Endothelial cell of umbilical vein (primary cell): ENCODE data around the gene SDHA. TPM values are rescaled to one million over a fixed set of nuclear protein-coding genes. Genes with fewer than 3 reads are reported as not detected.

Experiments used
- BruUV-seq: library from RNA; stranded (reverse); fragments of 400-500 nt; replicated peaks from 2 replicates; lab custom pipeline; 2021; lab: Mats Ljungman, UMichigan
- CTCF ChIA-PET: fragments of 300-600, 350-600 bp; sonication (Branson Sonifier 250); formaldehyde crosslinking; loops from one replicate; lab custom pipeline; 2021; ENCODE audit warnings: antibody characterized with exemption, inconsistent platforms; lab: Charles Lee
- POLR2A ChIA-PET: fragments of 300-600, 350-600 bp; sonication (Branson Sonifier 250); formaldehyde crosslinking; loops from one replicate; lab custom pipeline; 2021; ENCODE audit warnings: antibody characterized with exemption, inconsistent platforms; lab: Charles Lee
- DNase-seq: peaks from one replicate; pipeline ENCODE4 v3.0.0-alpha.2; 2011; ENCODE audit warnings: low read depth, low spot score
- FAIRE-seq: peaks from 2 replicates; lab custom pipeline; 2011; peaks lifted over from hg19 to GRCh38; lab: Jason Lieb, UNC
- H2AFZ ChIP-seq: 2 replicates; pipeline ENCODE4 v1.6.0; 2012; ENCODE audit warnings: low read depth, low read length, control low read depth, inconsistent platforms
- H3K27ac ChIP-seq: 2 replicates; pipeline ENCODE4 v1.5.1; 2011; ENCODE audit warnings: low read depth, mild to moderate bottlenecking, control low read depth, low read length, moderate library complexity; ENCODE audit not compliant: insufficient read depth
- H3K27me3 ChIP-seq, 2 experiments: 2 replicates each; pipeline versions ENCODE4 v1.6.0 to v1.6.1; 2011; ENCODE audit warnings: low read length in 2 of 2, mixed read lengths in 1 of 2; ENCODE audit not compliant: control insufficient read depth in 2 of 2, insufficient read depth in 2 of 2
- H3K36me3 ChIP-seq, 2 experiments: 2 replicates in 1 of 2; 3 replicates in 1 of 2; pipeline ENCODE4 v1.5.1; 2011; ENCODE audit warnings: low read length in 2 of 2, mild to moderate bottlenecking in 1 of 2, moderate library complexity in 1 of 2; ENCODE audit not compliant: control insufficient read depth in 2 of 2, insufficient read depth in 2 of 2; ENCODE audit errors: extremely low read depth in 1 of 2
- H3K4me1 ChIP-seq: 3 replicates; pipeline ENCODE4 v1.5.1; 2011; ENCODE audit warnings: mild to moderate bottlenecking, low read length; ENCODE audit not compliant: control insufficient read depth, insufficient read depth; ENCODE audit errors: extremely low read depth
- H3K4me2 ChIP-seq: 2 replicates; pipeline ENCODE4 v1.6.1; 2011; ENCODE audit warnings: low read length, control low read depth, mixed read lengths; ENCODE audit not compliant: insufficient read depth
- H3K4me3 ChIP-seq, 3 experiments: fragments of 200-600 bp in 1 of 3; sonication (generic), shearing (Covaris generic) in 1 of 3; replicated peaks in 1 of 3; 2 replicates each; pipeline ENCODE4 v1.5.1; 2011 to 2016; ENCODE audit warnings: control low read depth in 3 of 3, low read length in 3 of 3, mild to moderate bottlenecking in 2 of 3, inconsistent platforms in 1 of 3, low read depth in 1 of 3, moderate library complexity in 1 of 3; ENCODE audit not compliant: insufficient read depth in 1 of 3
- H3K79me2 ChIP-seq: 2 replicates; pipeline ENCODE4 v1.6.0; 2012; ENCODE audit warnings: low read length, inconsistent platforms; ENCODE audit not compliant: control insufficient read depth, insufficient read depth
- H3K9ac ChIP-seq: replicated peaks from 2 replicates; pipeline ENCODE3; 2011; ENCODE audit warnings: low read length, control low read depth; ENCODE audit not compliant: insufficient read depth; ENCODE audit errors: extremely low read depth
- H3K9me1 ChIP-seq: replicated peaks from 3 replicates; pipeline ENCODE4 v1.6.0; 2011; ENCODE audit warnings: mild to moderate bottlenecking, low read length; ENCODE audit not compliant: control insufficient read depth, insufficient read depth; ENCODE audit errors: extremely low read depth
- H3K9me3 ChIP-seq: replicated peaks from 2 replicates; pipeline ENCODE4 v1.5.1; 2012; ENCODE audit warnings: low read length, inconsistent platforms; ENCODE audit not compliant: control insufficient read depth, insufficient read depth
- H4K20me1 ChIP-seq: replicated peaks from 2 replicates; pipeline ENCODE3; 2011; ENCODE audit warnings: mild to moderate bottlenecking, low read length; ENCODE audit not compliant: control insufficient read depth, insufficient read depth; ENCODE audit errors: extremely low read depth
- EZH2 ChIP-seq: IDR thresholded peaks from 2 replicates; pipeline ENCODE4 v1.6.1; 2012; ENCODE audit warnings: borderline replicate concordance, low read depth, mild to moderate bottlenecking, moderate library complexity, low read length, inconsistent platforms; ENCODE audit not compliant: severe bottlenecking
- FOS ChIP-seq: IDR thresholded peaks from 2 replicates; pipeline ENCODE4 v1.6.1; 2011; ENCODE audit warnings: mild to moderate bottlenecking, low read length, moderate library complexity, borderline replicate concordance; ENCODE audit not compliant: insufficient read depth
- GATA2 ChIP-seq: IDR thresholded peaks from 2 replicates; pipeline ENCODE4 v1.7.0; 2011; ENCODE audit warnings: low read depth, mild to moderate bottlenecking, moderate library complexity, mixed read lengths, low read length; ENCODE audit not compliant: insufficient read length, insufficient read depth
- JUN ChIP-seq: IDR thresholded peaks from 2 replicates; pipeline ENCODE4 v1.6.1; 2011; ENCODE audit warnings: borderline replicate concordance, low read depth; ENCODE audit not compliant: insufficient read length, insufficient read depth
- MYC ChIP-seq: IDR thresholded peaks from one replicate; pipeline ENCODE4 v1.6.1; 2011; ENCODE audit warnings: mild to moderate bottlenecking, low read depth, low read length
- POLR2A ChIP-seq: IDR thresholded peaks from 2 replicates; pipeline ENCODE4 v1.6.1; 2012; ENCODE audit warnings: low read depth, mild to moderate bottlenecking, control low read depth, low read length
- POLR2AphosphoS5 ChIP-seq: IDR thresholded peaks from 2 replicates; pipeline ENCODE4 v1.6.1; 2012; ENCODE audit warnings: low read depth, mild to moderate bottlenecking, control low read depth, low read length, moderate library complexity; ENCODE audit not compliant: insufficient read depth
- dilution Hi-C: fragments of 300-500 bp; cut with MboI; formaldehyde crosslinking; loops from one replicate; pipeline ENCODE4 v1.15.0; 2019; ENCODE audit warnings: low sequenced_read_pairs; ENCODE audit not compliant: extremely low pct_ligation_motif_present
- intact Hi-C: fragments of 100-400 bp; cut with micrococcal nuclease; formaldehyde crosslinking; loops from one replicate; pipeline ENCODE4 v1.10.0; 2022
- polyA plus RNA-seq, 4 experiments: library from polyadenylated mRNA; depleted of rRNA in 3 of 4; stranded (reverse) in 3 of 4; unstranded in 1 of 4; fragments of >200 nt; gene quantifications; 2 replicates each; pipeline versions ENCODE4 v1.2.1 to v1.2.3, GENCODE V29; 2011 to 2012; ENCODE audit warnings: missing spikeins in 1 of 4
- total RNA-seq: library from RNA; stranded (reverse); gene quantifications from 2 replicates; pipeline ENCODE4 v1.2.3, GENCODE V29; 2021
- TF ChIP-seq, protein P1 (sequence below): IDR thresholded peaks from 2 replicates; pipeline ENCODE4 v1.6.1; 2011; ENCODE audit not compliant: insufficient read depth, insufficient read length
- TF ChIP-seq, protein P2 (sequence below), 2 donors: IDR thresholded peaks; 1 replicate in 1 of 2; 2 replicates in 1 of 2; pipeline ENCODE4 v1.5.1; 2011; ENCODE audit warnings: low read length in 2 of 2, mild to moderate bottlenecking in 2 of 2, moderate library complexity in 2 of 2, control low read depth in 1 of 2, inconsistent platforms in 1 of 2, low read depth in 1 of 2; ENCODE audit not compliant: insufficient read depth in 1 of 2; ENCODE audit errors: extremely low read depth in 1 of 2

SDHA gene
- total and polyA plus RNA-seq, 2 donors (not counting 3 experiments of a cell fraction or from before 2014, with no cell fraction given) = 121 to 153 TPM

DNA sequence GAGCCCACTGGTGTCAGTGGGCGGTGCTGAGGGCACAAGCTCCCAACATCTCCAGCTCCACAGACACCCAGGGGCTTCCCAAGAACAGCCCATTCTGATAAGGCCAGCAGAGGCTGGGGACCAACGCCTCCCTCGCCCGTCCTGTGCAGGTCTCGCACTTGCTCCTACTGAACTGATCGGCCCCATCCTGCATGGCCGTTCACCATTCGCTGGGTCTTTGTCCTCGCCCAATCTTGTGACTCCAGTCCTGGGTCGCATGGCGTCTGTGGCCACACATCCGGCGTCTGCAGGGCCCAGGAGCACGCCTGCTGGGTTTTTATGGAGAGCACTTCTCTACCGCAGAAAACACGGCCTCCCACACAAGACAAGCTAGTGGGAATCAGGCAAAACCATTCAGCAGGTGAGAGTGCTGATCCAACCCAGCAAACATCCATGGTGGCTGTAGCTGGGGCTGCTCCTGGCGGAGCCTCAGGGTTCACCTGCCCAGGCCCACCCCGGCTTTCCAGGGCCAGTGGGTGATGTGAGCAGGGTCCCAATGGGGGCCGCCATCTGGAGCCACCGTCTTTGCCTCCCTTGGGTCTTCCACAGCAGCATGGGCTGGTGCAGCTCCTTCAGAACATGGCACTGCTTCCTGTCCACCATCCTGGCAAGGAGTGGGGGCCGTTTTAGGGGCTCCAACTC, 19.5 kb upstream of the SDHA start:
- no TSS peak for BruUV-seq
- intact Hi-C loops = no loop called here
- H3K36me3 ChIP-seq = peaks cover 2 to 5% of the 10 kb centered on the region in 2 experiments
- TF ChIP-seq MYC = no peak
- TF ChIP-seq EZH2 = no peak
- TF ChIP-seq, protein P1, sequence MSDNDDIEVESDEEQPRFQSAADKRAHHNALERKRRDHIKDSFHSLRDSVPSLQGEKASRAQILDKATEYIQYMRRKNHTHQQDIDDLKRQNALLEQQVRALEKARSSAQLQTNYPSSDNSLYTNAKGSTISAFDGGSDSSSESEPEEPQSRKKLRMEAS = no peak
- no peak for TF ChIP-seq POLR2A
- TF ChIP-seq POLR2AphosphoS5 = no peak
- TF ChIP-seq, protein P2, sequence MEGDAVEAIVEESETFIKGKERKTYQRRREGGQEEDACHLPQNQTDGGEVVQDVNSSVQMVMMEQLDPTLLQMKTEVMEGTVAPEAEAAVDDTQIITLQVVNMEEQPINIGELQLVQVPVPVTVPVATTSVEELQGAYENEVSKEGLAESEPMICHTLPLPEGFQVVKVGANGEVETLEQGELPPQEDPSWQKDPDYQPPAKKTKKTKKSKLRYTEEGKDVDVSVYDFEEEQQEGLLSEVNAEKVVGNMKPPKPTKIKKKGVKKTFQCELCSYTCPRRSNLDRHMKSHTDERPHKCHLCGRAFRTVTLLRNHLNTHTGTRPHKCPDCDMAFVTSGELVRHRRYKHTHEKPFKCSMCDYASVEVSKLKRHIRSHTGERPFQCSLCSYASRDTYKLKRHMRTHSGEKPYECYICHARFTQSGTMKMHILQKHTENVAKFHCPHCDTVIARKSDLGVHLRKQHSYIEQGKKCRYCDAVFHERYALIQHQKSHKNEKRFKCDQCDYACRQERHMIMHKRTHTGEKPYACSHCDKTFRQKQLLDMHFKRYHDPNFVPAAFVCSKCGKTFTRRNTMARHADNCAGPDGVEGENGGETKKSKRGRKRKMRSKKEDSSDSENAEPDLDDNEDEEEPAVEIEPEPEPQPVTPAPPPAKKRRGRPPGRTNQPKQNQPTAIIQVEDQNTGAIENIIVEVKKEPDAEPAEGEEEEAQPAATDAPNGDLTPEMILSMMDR (IDR thresholded peaks at IDR 0.05; ENCODE audit: extremely low read depth in 1 of 2, insufficient read depth in 1 of 2, low read depth in 1 of 2, low read length in 2 of 2) = no peak
- no peak for TF ChIP-seq FOS
- TF ChIP-seq JUN = no peak
- TF ChIP-seq GATA2 = no peak
- no peaks in the 10 kb centered on the region for H3K9me1 ChIP-seq
- ChIA-PET POLR2A (no interaction called here), CTCF (interaction anchor here (1.9 kb wide), 1 partner anchor 10 kb away, joined by 8 read pairs; no protein-coding TSS in a partner anchor)
- no peak overlapping the region for H3K9ac ChIP-seq
- no peak for DNase-seq
- H4K20me1 ChIP-seq = no peaks in the 10 kb centered on the region
- no peak for FAIRE-seq
- dilution Hi-C loops = no loop called here
- H3K79me2 ChIP-seq = no peaks in the 10 kb centered on the region
- H3K27me3 ChIP-seq = no peaks in the 10 kb centered on the region
- H2AFZ ChIP-seq = no peak overlapping the region
- no peaks in the 10 kb centered on the region for H3K4me1 ChIP-seq
- no peak overlapping the region for H3K4me3 ChIP-seq
- H3K9me3 ChIP-seq = no peaks in the 10 kb centered on the region
- no peak overlapping the region for H3K4me2 ChIP-seq
- no peak overlapping the region for H3K27ac ChIP-seq
